IPS-20b (cell line): ENCODE results near the gene ZNF710.

ENCODE experiments used
- H3K27ac ChIP-seq: one replicate; pipeline ENCODE4 v1.5.1; 2013; ENCODE audit warnings: low read length
- H3K27me3 ChIP-seq: 2 replicates; pipeline ENCODE4 v1.6.1; 2013; ENCODE audit warnings: mild to moderate bottlenecking, low read length, inconsistent platforms; ENCODE audit not compliant: insufficient read depth
- H3K36me3 ChIP-seq: 2 replicates; pipeline ENCODE4 v1.6.1; 2013; ENCODE audit warnings: low read depth, mild to moderate bottlenecking, inconsistent platforms, low read length, moderate library complexity; ENCODE audit not compliant: insufficient read depth
- H3K4me1 ChIP-seq: 2 replicates; pipeline ENCODE4 v1.6.1; 2013; ENCODE audit warnings: mild to moderate bottlenecking, control low read depth, inconsistent platforms, low read length, moderate library complexity; ENCODE audit not compliant: insufficient read depth
- H3K4me3 ChIP-seq: 2 replicates; pipeline ENCODE4 v1.5.1; 2013; ENCODE audit warnings: mild to moderate bottlenecking, low read length, inconsistent platforms
- H3K9ac ChIP-seq: 2 replicates; pipeline ENCODE4 v1.6.1; 2013; ENCODE audit warnings: low read depth, mild to moderate bottlenecking, inconsistent platforms, low read length, moderate library complexity
- H3K9me3 ChIP-seq: 2 replicates; pipeline ENCODE4 v1.6.1; 2013; ENCODE audit warnings: mild to moderate bottlenecking, low read depth, low read length, inconsistent platforms; ENCODE audit not compliant: insufficient read depth

Gene ZNF710

GRCh38 chr15:90035840-90036230 lies 34.7 kb downstream of the ZNF710 start:
- Histone ChIP-seq H3K4me3 (no peak overlapping the region), H3K9me3 (no peaks in the 10 kb centered on the region), H3K27me3 (no peaks in the 10 kb centered on the region), H3K4me1 (peaks cover 28% of the 10 kb centered on the region), H3K9ac (no peak overlapping the region), H3K36me3 (no peaks in the 10 kb centered on the region), H3K27ac (no peak overlapping the region)

- no peak overlapping the region for H3K27ac ChIP-seq
- no peak overlapping the region for H3K4me3 ChIP-seq
- no peaks in the 10 kb centered on the region for H3K36me3 ChIP-seq
- no peaks in the 10 kb centered on the region for H3K9me3 ChIP-seq
- peaks cover 25% of the 10 kb centered on the region for H3K4me1 ChIP-seq
- H3K9ac ChIP-seq = no peak overlapping the region
- no peaks in the 10 kb centered on the region for H3K27me3 ChIP-seq
Observed at GRCh38 chr15:90036343-90036742, 35.2 kb downstream of the ZNF710 start.

- no peak overlapping the region for H3K27ac ChIP-seq
- no peak overlapping the region for H3K9ac ChIP-seq
Observed at GRCh38 chr15:90036806-90037510, 35.8 kb downstream of the ZNF710 start.

GRCh38 chr15:90037511-90037860 lies 36.4 kb downstream of the ZNF710 start:
- no peaks in the 10 kb centered on the region for H3K36me3 ChIP-seq
- no peaks in the 10 kb centered on the region for H3K27me3 ChIP-seq
- peaks cover 22% of the 10 kb centered on the region for H3K4me1 ChIP-seq
- no peak overlapping the region for H3K4me3 ChIP-seq
- no peak overlapping the region for H3K27ac ChIP-seq
- H3K9me3 ChIP-seq = no peaks in the 10 kb centered on the region
- H3K9ac ChIP-seq = no peak overlapping the region

More at GRCh38 chr15:90036806-90037510, 35.8 kb downstream of the ZNF710 start:
- Histone ChIP-seq H3K4me1 (peaks cover 22% of the 10 kb centered on the region), H3K27me3 (no peaks in the 10 kb centered on the region), H3K4me3 (no peak overlapping the region), H3K36me3 (no peaks in the 10 kb centered on the region), H3K9me3 (no peaks in the 10 kb centered on the region)

GRCh38 chr15:90037961-90038631 lies 37.0 kb downstream of the ZNF710 start:
- no peaks in the 10 kb centered on the region for H3K9me3 ChIP-seq
- no peaks in the 10 kb centered on the region for H3K36me3 ChIP-seq
- H3K4me3 ChIP-seq = no peak overlapping the region
- H3K27me3 ChIP-seq = no peaks in the 10 kb centered on the region
- H3K9ac ChIP-seq = no peak overlapping the region
- no peak overlapping the region for H3K27ac ChIP-seq
- H3K4me1 ChIP-seq = peaks cover 22% of the 10 kb centered on the region

GRCh38 chr15:90038632-90039095 lies 37.5 kb downstream of the ZNF710 start:
- Histone ChIP-seq H3K27me3 (no peaks in the 10 kb centered on the region), H3K9me3 (no peaks in the 10 kb centered on the region), H3K27ac (no peak overlapping the region), H3K4me1 (peaks cover 23% of the 10 kb centered on the region), H3K4me3 (no peak overlapping the region), H3K36me3 (no peaks in the 10 kb centered on the region), H3K9ac (no peak overlapping the region)

- Histone ChIP-seq H3K36me3 (no peaks in the 10 kb centered on the region), H3K27ac (no peak overlapping the region), H3K27me3 (no peaks in the 10 kb centered on the region), H3K4me3 (no peak overlapping the region), H3K4me1 (peaks cover 20% of the 10 kb centered on the region), H3K9ac (no peak overlapping the region), H3K9me3 (no peaks in the 10 kb centered on the region)
Observed at GRCh38 chr15:90039996-90040395, 38.9 kb downstream of the ZNF710 start.

GRCh38 chr15:90040618-90041017 lies 39.5 kb downstream of the ZNF710 start:
- H3K27me3 ChIP-seq = no peaks in the 10 kb centered on the region
- H3K9ac ChIP-seq = no peak overlapping the region
- H3K9me3 ChIP-seq = no peaks in the 10 kb centered on the region
- H3K4me3 ChIP-seq = no peak overlapping the region
- no peak overlapping the region for H3K27ac ChIP-seq
- peaks cover 15% of the 10 kb centered on the region; the same call in 1 of the 2 replicates for H3K4me1 ChIP-seq
- H3K36me3 ChIP-seq = no peaks in the 10 kb centered on the region

- H3K9ac ChIP-seq = no peak overlapping the region
- H3K4me1 ChIP-seq = peaks cover 12% of the 10 kb centered on the region; the same call in 1 of the 2 replicates
- no peak overlapping the region for H3K27ac ChIP-seq
- H3K27me3 ChIP-seq = no peaks in the 10 kb centered on the region
- no peak overlapping the region for H3K4me3 ChIP-seq
- H3K9me3 ChIP-seq = no peaks in the 10 kb centered on the region
- H3K36me3 ChIP-seq = no peaks in the 10 kb centered on the region
Observed at GRCh38 chr15:90042356-90042755, 41.2 kb downstream of the ZNF710 start.

- no peak overlapping the region for H3K9ac ChIP-seq
- peaks cover 12% of the 10 kb centered on the region; the same call in 1 of the 2 replicates for H3K4me1 ChIP-seq
- no peaks in the 10 kb centered on the region for H3K9me3 ChIP-seq
- no peaks in the 10 kb centered on the region for H3K27me3 ChIP-seq
- H3K27ac ChIP-seq = no peak overlapping the region
- H3K4me3 ChIP-seq = no peak overlapping the region
- H3K36me3 ChIP-seq = no peaks in the 10 kb centered on the region
Observed at GRCh38 chr15:90042766-90043529, 41.8 kb downstream of the ZNF710 start.

GRCh38 chr15:90043530-90044010 lies 42.4 kb downstream of the ZNF710 start:
- Histone ChIP-seq H3K4me3 (no peak overlapping the region), H3K9ac (no peak overlapping the region), H3K4me1 (peaks cover 12% of the 10 kb centered on the region; the same call in 1 of the 2 replicates), H3K27me3 (no peaks in the 10 kb centered on the region), H3K36me3 (no peaks in the 10 kb centered on the region), H3K9me3 (no peaks in the 10 kb centered on the region), H3K27ac (no peak overlapping the region)
